Measurements from ENCODE around the gene ACTR2.
A peak's percentile ranks its signal among the peaks of the same experiment; 100 is the strongest.

ACTR2 gene

DNA sequence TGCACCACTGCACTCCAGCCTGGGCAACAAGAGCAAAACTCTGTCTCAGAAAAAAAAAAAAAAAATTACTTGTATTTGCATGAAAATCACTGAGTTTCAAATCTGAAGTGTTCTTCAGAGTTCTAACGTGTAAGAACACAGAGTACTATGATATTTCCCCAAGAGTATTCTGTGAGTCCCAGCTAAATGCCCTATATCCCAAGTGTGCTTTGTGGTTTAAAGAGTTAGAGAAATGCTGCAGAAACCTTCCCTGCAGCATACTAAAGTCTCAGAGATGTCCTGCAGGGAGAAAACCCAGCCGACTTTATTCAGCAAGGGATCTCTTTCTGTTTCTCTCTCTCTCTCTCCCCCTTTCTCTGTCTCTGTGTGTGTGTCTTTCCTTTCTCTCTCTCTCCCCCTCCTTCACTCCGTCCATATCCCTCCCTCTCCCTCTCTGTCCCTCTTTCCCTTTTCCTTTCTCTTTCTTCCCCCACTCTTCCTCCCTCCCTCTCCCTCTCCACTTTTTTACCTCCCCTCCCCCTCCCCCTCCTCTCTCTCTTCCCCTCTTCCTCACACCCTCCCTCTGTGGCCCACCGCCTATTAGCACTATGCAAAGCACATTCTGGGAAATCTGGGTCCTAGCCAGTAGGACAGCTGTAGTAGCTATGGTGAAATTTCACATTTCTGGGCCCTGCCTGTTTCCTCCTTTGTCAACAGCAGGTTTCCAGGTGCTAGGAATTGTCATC is 54.2 kb downstream of the ACTR2 start:
- DNase-seq = no peak

GRCh38 chr2:65282477-65283053 is 54.9 kb downstream of the ACTR2 start:
- DNase-seq = no peak

- DNase-seq = no peak
Measured at GRCh38 chr2:65287364-65287763, 59.7 kb downstream of the ACTR2 start.

DNA sequence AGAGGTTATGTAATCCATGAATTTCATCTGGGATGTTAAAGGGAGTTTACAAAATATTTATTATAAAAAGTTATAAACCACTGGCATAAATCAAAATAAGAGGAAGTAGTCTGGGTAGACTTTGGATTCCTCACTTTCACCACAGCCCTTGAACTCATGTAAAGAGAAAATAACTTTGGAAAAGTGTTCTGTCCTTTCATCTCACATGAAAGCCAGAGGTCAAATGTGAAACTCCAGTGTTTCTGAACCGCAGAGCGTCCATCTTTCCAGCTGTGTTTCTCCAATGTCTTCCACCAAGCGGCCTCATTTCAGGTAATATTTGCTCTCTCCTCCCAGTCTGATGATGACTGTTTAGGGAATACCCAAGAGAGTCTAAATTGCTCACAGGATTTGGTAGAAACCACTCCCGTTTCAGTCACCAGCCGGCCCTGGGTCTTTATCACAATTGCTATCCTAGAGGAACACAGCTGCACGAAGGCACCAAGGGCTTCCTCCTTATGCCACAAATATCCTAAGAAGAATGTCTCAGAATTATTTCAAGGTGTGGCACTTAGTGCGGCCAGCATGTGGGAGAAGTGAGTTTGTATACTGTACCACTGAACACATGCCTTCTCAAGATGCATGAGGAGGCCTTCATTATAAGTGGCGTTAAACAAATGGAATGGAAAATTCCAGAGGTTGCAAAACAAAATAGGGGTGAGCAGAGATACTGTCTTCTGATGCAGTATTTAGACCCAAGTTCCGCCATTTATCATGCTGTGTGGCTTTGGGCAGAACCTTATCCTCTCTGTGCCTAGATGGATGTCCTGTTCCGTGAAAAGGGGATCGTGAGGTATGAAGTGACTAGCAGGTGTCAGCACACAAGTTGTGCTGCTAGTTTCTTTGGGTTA is 63.8 kb downstream of the ACTR2 start:
- no peak for DNase-seq

- no peak for DNase-seq
Measured at GRCh38 chr2:65292106-65292400, 64.4 kb downstream of the ACTR2 start.

DNA sequence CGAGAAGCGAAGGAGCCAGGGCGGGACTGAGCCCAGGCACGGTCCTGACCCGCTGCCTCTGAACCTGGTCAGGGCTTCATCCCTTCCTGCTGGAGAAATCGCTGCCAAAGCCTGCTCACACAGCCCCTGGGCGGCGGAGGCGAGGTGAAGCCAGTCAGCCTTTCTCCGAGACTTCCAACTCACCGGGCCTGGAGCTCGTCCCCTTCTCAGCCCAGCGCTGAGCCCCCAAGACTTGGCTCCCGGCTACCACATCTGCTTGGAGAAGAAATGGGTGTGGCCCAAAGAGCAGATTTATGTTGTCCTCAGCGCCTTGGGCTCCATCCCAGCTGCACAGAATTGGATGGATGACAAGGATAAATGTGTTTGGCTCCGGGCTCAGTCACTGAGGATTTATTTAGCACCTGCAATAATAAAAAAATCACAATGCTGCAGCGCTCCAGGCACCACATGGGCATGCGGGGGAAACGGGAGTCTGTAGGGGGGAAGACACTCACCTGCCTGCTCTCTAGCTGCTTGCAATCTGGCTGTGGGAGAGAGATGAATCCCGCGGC is 64.9 kb downstream of the ACTR2 start:
- no peak for DNase-seq

DNA sequence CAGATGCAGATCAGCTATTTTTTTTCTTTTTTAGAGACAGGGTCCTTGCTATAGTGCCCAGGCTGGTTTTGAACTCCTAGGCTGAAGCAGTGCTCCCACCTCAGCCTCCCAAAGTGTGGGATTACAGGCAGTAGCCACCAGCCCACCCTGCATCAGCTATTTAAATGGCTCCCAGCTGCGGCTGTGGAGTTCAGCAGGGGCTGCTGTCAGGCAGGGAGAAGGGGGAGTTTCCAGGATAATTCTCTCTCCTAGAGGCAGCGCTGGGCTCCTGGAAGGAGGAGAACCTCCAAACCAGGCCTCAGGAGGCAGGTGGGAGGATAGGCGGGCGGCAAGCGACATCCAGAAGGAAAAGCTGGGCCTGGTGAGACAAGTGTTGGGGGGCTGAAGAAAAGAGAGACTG is 65.7 kb downstream of the ACTR2 start:
- no peak for DNase-seq

- DNase-seq = no peak
Measured at GRCh38 chr2:65294136-65294535, 66.5 kb downstream of the ACTR2 start.

- DNase-seq = no peak
Measured at GRCh38 chr2:65294701-65295100, 67.1 kb downstream of the ACTR2 start.

DNA sequence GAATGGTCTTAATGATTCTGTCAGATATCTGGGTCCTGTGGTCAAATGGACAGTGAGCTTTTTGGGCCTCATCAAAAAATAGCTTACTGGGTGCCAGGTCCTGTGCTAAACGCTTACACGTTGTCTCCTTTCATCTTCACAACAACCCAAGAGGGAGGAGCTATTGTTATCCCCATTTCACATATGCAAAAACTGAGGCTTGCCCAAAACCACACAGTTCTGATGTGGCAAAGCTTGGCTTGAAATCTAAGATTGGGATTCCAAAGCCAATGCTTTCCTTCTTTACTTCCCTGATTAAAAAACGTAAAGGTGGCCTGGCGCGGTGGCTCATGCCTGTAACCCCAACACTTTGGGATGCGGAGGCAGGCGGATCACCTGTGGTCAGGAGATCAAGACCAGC is 69.3 kb downstream of the ACTR2 start:
- no peak for DNase-seq

DNA sequence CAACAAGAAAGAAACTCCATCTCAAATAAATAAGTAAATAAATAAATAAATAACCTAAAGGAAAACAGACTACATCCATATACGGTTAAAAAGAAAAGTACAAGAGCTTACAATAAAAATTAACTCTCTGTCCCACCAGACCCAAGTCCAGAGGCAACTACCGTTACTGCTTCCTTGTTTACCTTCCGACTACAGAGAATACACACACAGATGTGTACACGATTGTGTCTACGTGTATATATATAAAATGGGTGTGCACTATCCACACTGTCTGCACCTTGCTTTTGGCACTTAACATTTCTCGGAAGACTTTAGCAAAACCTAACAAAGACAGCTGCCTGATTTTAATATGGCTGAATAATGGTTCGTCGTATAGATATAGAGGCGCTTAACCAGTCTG is 69.9 kb downstream of the ACTR2 start:
- DNase-seq = no peak

- DNase-seq = no peak
Measured at GRCh38 chr2:65298089-65298488, 70.5 kb downstream of the ACTR2 start.

GRCh38 chr2:65299246-65299645 is 71.6 kb downstream of the ACTR2 start:
- peak; percentile 68 to 75 for DNase-seq

DNA sequence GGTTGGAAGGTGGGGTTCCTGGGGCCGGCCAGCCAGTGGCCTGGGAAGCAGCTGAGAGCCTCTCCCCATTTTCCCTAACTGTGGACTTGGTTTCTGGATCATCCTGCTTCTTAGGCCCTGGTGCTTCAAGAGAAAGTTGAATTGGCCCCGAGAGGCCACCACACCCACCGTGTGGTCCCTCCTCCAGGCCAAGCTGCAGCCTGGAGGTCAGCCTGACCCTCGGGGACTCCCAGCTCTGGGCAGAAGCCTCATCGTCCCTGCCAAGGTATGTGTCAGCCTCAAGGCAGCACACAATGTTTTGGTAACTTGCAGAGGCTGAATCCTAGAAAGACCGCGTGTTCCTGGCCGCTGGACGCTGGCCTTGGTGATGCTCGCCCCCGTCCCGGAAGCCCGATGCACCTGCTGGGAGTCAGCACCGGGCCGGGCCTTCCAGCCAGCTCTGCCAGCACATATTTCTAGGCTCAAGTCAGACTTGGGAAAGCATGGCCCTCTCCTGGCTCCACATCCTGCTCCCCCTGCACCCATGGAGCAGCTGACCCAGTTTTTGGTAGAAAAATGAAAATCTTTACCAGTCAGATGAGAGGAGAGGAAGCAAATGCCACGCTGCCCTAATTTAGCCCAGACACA is 72.6 kb downstream of the ACTR2 start:
- peak in 1 of 2 experiments; percentile 8 for DNase-seq

GRCh38 chr2:65300761-65301711 is 73.4 kb downstream of the ACTR2 start:
- peak; percentile 76 to 80 for DNase-seq

GRCh38 chr2:65305934-65306333 is 78.3 kb downstream of the ACTR2 start:
- no peak for DNase-seq

DNA sequence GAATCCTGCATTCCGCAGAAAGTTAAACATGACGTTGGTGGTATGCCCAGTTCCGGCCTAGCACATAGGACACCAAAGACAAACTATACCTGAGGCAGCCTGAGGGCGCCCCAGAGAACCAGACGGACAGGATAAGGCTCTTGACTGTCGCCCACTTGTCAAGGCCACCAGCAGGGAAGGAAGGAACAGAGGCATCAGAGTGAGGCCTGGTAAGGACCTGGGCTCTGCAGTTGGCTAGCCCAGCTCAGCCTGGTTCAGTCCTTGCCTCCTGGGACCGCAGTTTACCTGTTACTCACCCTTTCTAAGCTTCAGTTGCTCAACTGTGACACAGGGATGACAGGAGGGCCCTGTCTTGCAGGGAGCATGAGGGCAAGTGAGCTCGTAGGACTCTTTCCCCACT is 82.1 kb downstream of the ACTR2 start:
- DNase-seq = no peak

GRCh38 chr2:65311049-65311448 is 83.4 kb downstream of the ACTR2 start:
- no peak for DNase-seq

DNA sequence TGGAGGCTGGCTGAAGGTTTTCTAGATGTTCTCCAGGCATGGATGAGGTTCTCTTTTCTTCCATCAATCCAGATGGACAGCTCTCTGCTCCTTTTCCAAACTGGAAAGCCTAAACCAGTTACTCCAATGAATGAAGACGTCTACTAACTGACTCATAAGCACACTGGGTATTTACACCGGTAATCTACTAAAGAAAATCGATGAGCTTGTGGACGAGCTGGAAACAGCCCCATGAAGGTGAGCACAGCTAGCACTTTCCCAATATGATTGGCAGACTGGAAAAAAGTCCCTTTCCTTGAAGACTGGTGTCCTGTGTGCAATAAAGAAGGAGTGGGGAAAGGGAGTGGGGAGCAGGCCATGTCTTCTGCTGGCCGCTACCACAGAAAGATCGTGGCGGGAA is 84.0 kb downstream of the ACTR2 start:
- no peak for DNase-seq

- no peak for DNase-seq
Measured at GRCh38 chr2:65313126-65313953, 85.7 kb downstream of the ACTR2 start.

GRCh38 chr2:65313954-65314256 is 86.3 kb downstream of the ACTR2 start:
- no peak for DNase-seq

All from activated CD4-positive, alpha-beta T cell treated with anti-CD3 and anti-CD28 coated beads, Interleukin-2, amount 50 U/mL, for 48 hours (primary cell).